ENCODE data around the gene SAP30L.

Gene SAP30L

GRCh38 chr5:154418344-154418820, 27.4 kb upstream of the SAP30L start:
- DNase-seq (ENCODE audit: extremely low spot score, insufficient read length, low read depth) (no peak), FAIRE-seq (no peak)

- FAIRE-seq (no peak), DNase-seq (ENCODE audit: extremely low spot score, insufficient read length, low read depth) (no peak)
Measured at GRCh38 chr5:154419236-154419635, 26.6 kb upstream of the SAP30L start.

- FAIRE-seq (peak; percentile 21), DNase-seq (ENCODE audit: extremely low spot score, insufficient read length, low read depth) (no peak)
Measured at GRCh38 chr5:154421868-154422267, 23.9 kb upstream of the SAP30L start.

- FAIRE-seq (no peak), DNase-seq (ENCODE audit: extremely low spot score, insufficient read length, low read depth) (no peak)
Measured at GRCh38 chr5:154422298-154422697, 23.5 kb upstream of the SAP30L start.

GRCh38 chr5:154428208-154428607, 17.6 kb upstream of the SAP30L start:
- DNase-seq (ENCODE audit: extremely low spot score, insufficient read length, low read depth) (no peak), FAIRE-seq (no peak)

- DNase-seq (ENCODE audit: extremely low spot score, insufficient read length, low read depth) (no peak), FAIRE-seq (no peak)
Measured at GRCh38 chr5:154429341-154429740, 16.5 kb upstream of the SAP30L start.

GRCh38 chr5:154430466-154430865, 15.3 kb upstream of the SAP30L start:
- no peak for FAIRE-seq

GRCh38 chr5:154430961-154431630, 14.7 kb upstream of the SAP30L start:
- DNase-seq (ENCODE audit: extremely low spot score, insufficient read length, low read depth) (no peak), FAIRE-seq (no peak)

More at GRCh38 chr5:154430466-154430865, 15.3 kb upstream of the SAP30L start:
- DNase-seq (ENCODE audit: extremely low spot score, insufficient read length, low read depth) = no peak

- DNase-seq (ENCODE audit: extremely low spot score, insufficient read length, low read depth) (no peak), FAIRE-seq (no peak)
Measured at GRCh38 chr5:154435226-154435625, 10.6 kb upstream of the SAP30L start.

GRCh38 chr5:154437281-154437965, 8.4 kb upstream of the SAP30L start:
- DNase-seq (ENCODE audit: extremely low spot score, insufficient read length, low read depth) = no peak
- no peak for FAIRE-seq

GRCh38 chr5:154440540-154440939, 5.3 kb upstream of the SAP30L start:
- DNase-seq (ENCODE audit: extremely low spot score, insufficient read length, low read depth) = no peak
- FAIRE-seq = no peak

- DNase-seq (ENCODE audit: extremely low spot score, insufficient read length, low read depth) = no peak
- no peak for FAIRE-seq
Measured at GRCh38 chr5:154442801-154443200, 3.0 kb upstream of the SAP30L start.

- FAIRE-seq (peak; percentile 58), DNase-seq (ENCODE audit: extremely low spot score, insufficient read length, low read depth) (no peak)
Measured at GRCh38 chr5:154444556-154445421, 1.0 kb upstream of the SAP30L start.

GRCh38 chr5:154446195-154447088, 645 bp downstream of the SAP30L start:
- DNase-seq (ENCODE audit: extremely low spot score, insufficient read length, low read depth) (no peak), FAIRE-seq (no peak)

GRCh38 chr5:154447089-154447725, 1.4 kb downstream of the SAP30L start:
- DNase-seq (ENCODE audit: extremely low spot score, insufficient read length, low read depth) (no peak), FAIRE-seq (peak; percentile 54)

GRCh38 chr5:154449786-154450185, 4.0 kb downstream of the SAP30L start:
- FAIRE-seq (no peak), DNase-seq (ENCODE audit: extremely low spot score, insufficient read length, low read depth) (no peak)

GRCh38 chr5:154451957-154452356, 6.2 kb downstream of the SAP30L start:
- no peak for FAIRE-seq
- no peak for DNase-seq (ENCODE audit: extremely low spot score, insufficient read length, low read depth)

- DNase-seq (ENCODE audit: extremely low spot score, insufficient read length, low read depth) (no peak), FAIRE-seq (no peak)
Measured at GRCh38 chr5:154455585-154455984, 9.8 kb downstream of the SAP30L start.

GRCh38 chr5:154456540-154456939, 10.7 kb downstream of the SAP30L start:
- no peak for DNase-seq (ENCODE audit: extremely low spot score, insufficient read length, low read depth)
- no peak for FAIRE-seq
